T-helper 1 cell treated with Interleukin-12 subunit alpha and Interleukin-12 subunit beta and Interleukin-4 antibody, amounts not matched to agents 30 ng/mL and 1 ng/mL, for 36 hours (primary cell): ENCODE measurements around the gene AQP12A. TPM values are rescaled to one million over a fixed set of nuclear protein-coding genes. Genes with fewer than 3 reads are reported as not detected.
"Not testable (repeated sequence)": the region's sequence is repeated elsewhere in the genome, so short reads cannot be mapped to it uniquely, and the experiment has no call there.

ENCODE experiments used
- intact Hi-C: fragments of 100-400 bp; cut with micrococcal nuclease; formaldehyde crosslinking; loops from one replicate; pipeline ENCODE4 v1.15.1; 2024
- total RNA-seq: library from RNA; stranded (reverse); gene quantifications from 2 replicates; pipeline ENCODE4 v1.2.3, GENCODE V29; 2022

AQP12A gene
- total RNA-seq, 1 donor from 2014 or later = not detected

- intact Hi-C loops = not testable (repeated sequence)
These were observed 31.8 kb upstream of the AQP12A start for GRCh38 chr2:240659883-240660282.

- intact Hi-C loops = no loop called here
These were observed 29.0 kb upstream of the AQP12A start for GRCh38 chr2:240662681-240663080.

- intact Hi-C loops = no loop called here
These were observed 28.0 kb upstream of the AQP12A start for GRCh38 chr2:240663546-240664190.

GRCh38 chr2:240664622-240665021 is 27.0 kb upstream of the AQP12A start:
- intact Hi-C loops = no loop called here

- intact Hi-C loops = no loop called here
These were observed 21.3 kb upstream of the AQP12A start for GRCh38 chr2:240670402-240670801.

GRCh38 chr2:240670950-240671349 is 20.7 kb upstream of the AQP12A start:
- intact Hi-C loops = no loop called here

GRCh38 chr2:240672076-240672700 is 19.5 kb upstream of the AQP12A start:
- intact Hi-C loops = no loop called here

- intact Hi-C loops = no loop called here
These were observed 18.9 kb upstream of the AQP12A start for GRCh38 chr2:240672701-240673190.

GRCh38 chr2:240674461-240675184 is 17.0 kb upstream of the AQP12A start:
- intact Hi-C loops = not testable (repeated sequence)

GRCh38 chr2:240675345-240675744 is 16.3 kb upstream of the AQP12A start:
- intact Hi-C loops = not testable (repeated sequence)

GRCh38 chr2:240678043-240678442 is 13.6 kb upstream of the AQP12A start:
- intact Hi-C loops = not testable (repeated sequence)

- intact Hi-C loops = not testable (repeated sequence)
These were observed 12.8 kb upstream of the AQP12A start for GRCh38 chr2:240678909-240679308.

- intact Hi-C loops = not testable (repeated sequence)
These were observed 11.5 kb upstream of the AQP12A start for GRCh38 chr2:240680185-240680584.

GRCh38 chr2:240682431-240683224 is 9.0 kb upstream of the AQP12A start, which contains the start of gene AQP12B:
Gene AQP12B (minus strand): TSS chr2:240682885. CDS start chr2:240682837, 48 bp downstream.
- intact Hi-C loops = not testable (repeated sequence)

- intact Hi-C loops = not testable (repeated sequence)
These were observed 8.2 kb upstream of the AQP12A start for GRCh38 chr2:240683329-240683979.

GRCh38 chr2:240683980-240684728 is 7.5 kb upstream of the AQP12A start:
- intact Hi-C loops = not testable (repeated sequence)

- intact Hi-C loops = no loop called here
These were observed 5.8 kb upstream of the AQP12A start for GRCh38 chr2:240685771-240686371.

GRCh38 chr2:240686460-240686859 is 5.2 kb upstream of the AQP12A start:
- intact Hi-C loops = no loop called here

- intact Hi-C loops = no loop called here
These were observed 4.5 kb upstream of the AQP12A start for GRCh38 chr2:240687045-240687740.
